K562 (cell line): ENCODE results near the gene PARD3B. TPM values are rescaled to one million over a fixed set of nuclear protein-coding genes. Genes with fewer than 3 reads are reported as not detected.

Experiments
- ATAC-seq: fragments of 200-7000 bp; cut with Tn5 transposase; 3 replicates; pipeline ENCODE4 v1.9.1; 2020; ENCODE audit warnings: moderate library complexity
- BruUV-seq: library from RNA; stranded (reverse); fragments of 400-500 nt; replicated peaks from 2 replicates; lab custom pipeline; 2021; lab: Mats Ljungman, UMichigan
- CTCF ChIA-PET: fragments of 300-600 bp; formaldehyde crosslinking; extraction: SDS; loops from one replicate; lab custom pipeline; 2021; ENCODE audit warnings: low intra/inter-chr PET ratio; lab: Yijun Ruan, JAX
- POLR2A ChIA-PET: fragments of 300-600, 350-650 bp; sonication (Branson Sonifier 250); formaldehyde crosslinking; extraction: SDS; loops from one replicate; lab custom pipeline; 2021; ENCODE audit warnings: antibody characterized with exemption, inconsistent platforms; lab: Yijun Ruan, JAX
- DNase-seq, 4 experiments: peaks; one replicate each; pipeline versions ENCODE4 v3.0.0 to v3.0.0-alpha.2; 2011 to 2018; ENCODE audit warnings: low spot score in 3 of 4, mixed read lengths in 3 of 4; ENCODE audit errors: extremely low read depth in 1 of 4
- FAIRE-seq: peaks from 2 replicates; lab custom pipeline; 2011; peaks lifted over from hg19 to GRCh38; lab: Jason Lieb, UNC
- H2AFZ ChIP-seq: 2 replicates; pipeline ENCODE4 v1.6.0; 2011; ENCODE audit warnings: low read depth, low read length, control low read depth, inconsistent platforms
- H3K27ac ChIP-seq: fragments of 200-600 bp; 3 replicates; pipeline ENCODE4 v1.8.0; 2011; ENCODE audit warnings: low read depth, mild to moderate bottlenecking, control low read depth, inconsistent platforms, low read length, moderate library complexity, mixed read lengths; ENCODE audit errors: extremely low read depth
- H3K27me3 ChIP-seq, 2 experiments: fragments of 300-600 bp in 1 of 2; 2 replicates in 1 of 2; 3 replicates in 1 of 2; pipeline versions ENCODE4 v1.6.0 to v1.8.0; 2011; ENCODE audit warnings: inconsistent platforms in 2 of 2, low read length in 2 of 2, mild to moderate bottlenecking in 1 of 2, mixed read lengths in 1 of 2, moderate library complexity in 1 of 2; ENCODE audit not compliant: control insufficient read depth in 2 of 2, insufficient read depth in 2 of 2
- H3K36me3 ChIP-seq: fragments of 300-600 bp; 3 replicates; pipeline ENCODE4 v1.8.0; 2011; ENCODE audit warnings: mild to moderate bottlenecking, low read length, inconsistent platforms; ENCODE audit not compliant: control insufficient read depth, insufficient read depth
- H3K4me1 ChIP-seq, 2 experiments: fragments of 200-600 bp in 1 of 2; replicated peaks in 1 of 2; 2 replicates in 1 of 2; 3 replicates in 1 of 2; pipeline versions ENCODE4 v1.5.1 to v1.8.0; 2011; ENCODE audit warnings: inconsistent platforms in 2 of 2, low read length in 2 of 2, mild to moderate bottlenecking in 1 of 2, mixed read lengths in 1 of 2, moderate library complexity in 1 of 2; ENCODE audit not compliant: control insufficient read depth in 2 of 2, insufficient read depth in 2 of 2
- H3K4me2 ChIP-seq: 2 replicates; pipeline ENCODE4 v1.6.1; 2011; ENCODE audit warnings: low read length, control low read depth, inconsistent platforms, mixed read lengths; ENCODE audit not compliant: insufficient read depth
- H3K4me3 ChIP-seq: fragments of 200-600 bp; sonication (generic), shearing (Covaris generic); 2 replicates; pipeline ENCODE4 v1.5.1; 2016; ENCODE audit warnings: control low read depth, inconsistent platforms
- H3K79me2 ChIP-seq: fragments of 200-600 bp; 3 replicates; pipeline ENCODE4 v1.8.0; 2011; ENCODE audit warnings: low read length, inconsistent platforms; ENCODE audit not compliant: control insufficient read depth, insufficient read depth
- H3K9ac ChIP-seq, 2 experiments: 2 replicates each; pipeline versions ENCODE4 v1.6.0 to v1.6.1; 2011; ENCODE audit warnings: low read depth in 2 of 2, low read length in 2 of 2, control low read depth in 1 of 2, inconsistent platforms in 1 of 2, mild to moderate bottlenecking in 1 of 2, mixed read lengths in 1 of 2; ENCODE audit not compliant: insufficient read depth in 1 of 2
- H3K9me1 ChIP-seq: one replicate; pipeline ENCODE4 v1.6.0; 2011; ENCODE audit warnings: inconsistent platforms, mild to moderate bottlenecking, low read length, moderate library complexity; ENCODE audit not compliant: control insufficient read depth, insufficient read depth
- H3K9me3 ChIP-seq: replicated peaks from 2 replicates; pipeline ENCODE4 v1.5.1; 2011; ENCODE audit warnings: low read depth, low read length, inconsistent platforms; ENCODE audit not compliant: control insufficient read depth, insufficient read depth
- H4K20me1 ChIP-seq: replicated peaks from 2 replicates; pipeline ENCODE4 v1.6.1; 2011; ENCODE audit warnings: low read length, inconsistent platforms, mixed read lengths; ENCODE audit not compliant: control insufficient read depth, insufficient read depth
- EWSR1 ChIP-seq: fragments of 450-650 bp; IDR thresholded peaks from 2 replicates; pipeline ENCODE4 v1.6.1; 2018; ENCODE audit warnings: borderline replicate concordance, mild to moderate bottlenecking, low read depth, moderate library complexity; ENCODE audit not compliant: partially characterized antibody
- MEF2A ChIP-seq: IDR thresholded peaks from 2 replicates; pipeline ENCODE4 v1.6.1; 2011; ENCODE audit warnings: low read depth, mild to moderate bottlenecking, low read length, moderate library complexity; ENCODE audit not compliant: control insufficient read depth
- MEIS2 ChIP-seq: fragments of 450-650 bp; IDR thresholded peaks from 2 replicates; pipeline ENCODE4 v1.6.1; 2014; ENCODE audit warnings: mild to moderate bottlenecking; ENCODE audit not compliant: partially characterized antibody
- NR1H2 ChIP-seq: sonication (generic); formaldehyde crosslinking; IDR thresholded peaks from 2 replicates; pipeline ENCODE4 v1.4.0; 2020; ENCODE audit warnings: mild to moderate bottlenecking, missing genetic modification reagents
- SPI1 ChIP-seq: IDR thresholded peaks from 2 replicates; pipeline ENCODE4 v1.6.1; 2011; ENCODE audit warnings: low read depth, low read length, control low read depth, borderline replicate concordance
- TAL1 ChIP-seq: fragments of 450-650 bp; IDR thresholded peaks from 2 replicates; pipeline ENCODE4 v1.6.1; 2016; ENCODE audit warnings: mild to moderate bottlenecking
- WGBS: fragments of 100-300 bp; shearing (Covaris generic); methylation state at CpG from one replicate; pipeline ENCODE4 v1.1.6; 2016; ENCODE audit warnings: low coverage, mixed read lengths; ENCODE audit not compliant: insufficient coverage; ENCODE audit errors: missing lambda C conversion rate; 5-methylcytosine and 5-hydroxymethylcytosine counted together
- in situ Hi-C: fragments of 300-500 bp; cut with MboI; formaldehyde crosslinking; loops from 4 replicates; pipeline ENCODE4 v1.15.0; 2018; ENCODE audit warnings: inconsistent platforms, mixed read lengths
- intact Hi-C: fragments of 100-400 bp; cut with micrococcal nuclease; formaldehyde crosslinking; loops from 2 replicates; pipeline ENCODE4 v1.14.2; 2022
- polyA plus RNA-seq, 8 experiments: library from polyadenylated mRNA; depleted of rRNA in 4 of 8; stranded (reverse) in 5 of 8; unstranded in 3 of 8; fragments of >200 nt; fragmentation: Nextera tagmentation in 2 of 8; fragmentation: Illumina TruSeq in 1 of 8; extraction: Ambion mirVana in 2 of 8; extraction: Trizol in 1 of 8; gene quantifications; 2 replicates each; pipeline versions ENCODE4 v1.2.1 to v1.2.3, GENCODE V29; 2011 to 2014; ENCODE audit warnings: inconsistent platforms in 1 of 8, missing spikeins in 1 of 8
- total RNA-seq, 7 experiments: library from RNA; depleted of rRNA in 6 of 7; stranded (reverse); fragments of >200 nt in 6 of 7; fragmentation: Illumina TruSeq in 2 of 7; extraction: Trizol in 2 of 7; gene quantifications; 2 replicates each; pipeline versions ENCODE4 v1.2.1 to v1.2.3, GENCODE V29; 2011 to 2021; ENCODE audit warnings: low replicate concordance in 1 of 7
- TF ChIP-seq, protein P1 (sequence below), 2 experiments: IDR thresholded peaks in 1 of 2; conservative IDR thresholded peaks in 1 of 2; 2 replicates each; pipeline ENCODE4 v1.6.1; 2016; ENCODE audit warnings: low read depth in 2 of 2, mild to moderate bottlenecking in 1 of 2, missing compliant biosample characterization in 1 of 2, missing genetic modification characterization in 1 of 2, moderate library complexity in 1 of 2
- TF ChIP-seq, protein P2 (sequence below): fragments of 250-450 bp; sonication (Bioruptor Pico); IDR thresholded peaks from 2 replicates; pipeline ENCODE4 v1.5.0; 2021; ENCODE audit warnings: mild to moderate bottlenecking, borderline replicate concordance
- TF ChIP-seq, protein P3 (sequence below): fragments of 450-650 bp; IDR thresholded peaks from 2 replicates; pipeline ENCODE4 v1.6.1; 2016

Gene PARD3B
- total and polyA plus RNA-seq, 9 of the 15 experiments (the other 6 are each of a cell fraction or from before 2014, with no cell fraction given), result 0.15 to 3.0 (median 1.1) TPM

DNA sequence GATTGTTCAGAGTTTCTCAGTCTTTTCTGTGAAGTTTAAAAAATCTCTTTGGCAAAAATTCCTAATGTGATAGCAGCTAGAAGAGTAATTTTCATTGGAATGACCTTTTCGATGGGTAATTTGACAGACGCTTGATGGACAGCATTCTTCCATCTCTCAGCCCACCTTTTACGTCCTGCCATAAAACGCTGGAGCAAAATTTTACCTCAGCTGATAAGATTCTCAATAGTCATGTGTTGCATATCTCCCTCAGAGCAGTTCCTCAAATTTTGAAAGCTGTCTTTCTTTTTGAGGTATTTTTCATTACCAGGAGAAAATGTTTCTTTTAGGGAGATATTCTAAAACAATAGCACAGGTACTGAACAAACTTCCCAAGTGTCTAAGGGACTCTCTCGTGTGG, 441.4 kb downstream of the PARD3B start:
- ChIA-PET POLR2A (no interaction called here), CTCF (no interaction called here)
- H2AFZ ChIP-seq, result no peak overlapping the region
- 2% methylated on average over 3 of the region's 5 CpGs for WGBS
- ATAC-seq, result no peak
- H3K79me2 ChIP-seq, result no peaks in the 10 kb centered on the region
- intact Hi-C loops (loop anchor here (10.0 kb wide), 1 partner anchor 72 kb away; no protein-coding TSS in a partner anchor), in situ Hi-C loops (no loop called here)
- no peaks in the 10 kb centered on the region for H3K9me1 ChIP-seq
- H3K4me1 ChIP-seq, result peaks cover 0 to 11% of the 10 kb centered on the region in 2 experiments; a peak in 3 of 5 replicates
- DNase-seq, result peak in 2 of 4 experiments; percentile 6 to 20
- no TSS peak for BruUV-seq
- no peaks in the 10 kb centered on the region for H4K20me1 ChIP-seq
- H3K36me3 ChIP-seq, result no peaks in the 10 kb centered on the region
- no peaks in the 10 kb centered on the region for H3K9me3 ChIP-seq
- no peak for FAIRE-seq
- no peaks in the 10 kb centered on the region for H3K27me3 ChIP-seq
- H3K4me3 ChIP-seq, result no peak overlapping the region
- no peak overlapping the region for H3K4me2 ChIP-seq
- H3K27ac ChIP-seq, result no peak overlapping the region
- no peak overlapping the region for H3K9ac ChIP-seq
- TF ChIP-seq, protein P1, sequence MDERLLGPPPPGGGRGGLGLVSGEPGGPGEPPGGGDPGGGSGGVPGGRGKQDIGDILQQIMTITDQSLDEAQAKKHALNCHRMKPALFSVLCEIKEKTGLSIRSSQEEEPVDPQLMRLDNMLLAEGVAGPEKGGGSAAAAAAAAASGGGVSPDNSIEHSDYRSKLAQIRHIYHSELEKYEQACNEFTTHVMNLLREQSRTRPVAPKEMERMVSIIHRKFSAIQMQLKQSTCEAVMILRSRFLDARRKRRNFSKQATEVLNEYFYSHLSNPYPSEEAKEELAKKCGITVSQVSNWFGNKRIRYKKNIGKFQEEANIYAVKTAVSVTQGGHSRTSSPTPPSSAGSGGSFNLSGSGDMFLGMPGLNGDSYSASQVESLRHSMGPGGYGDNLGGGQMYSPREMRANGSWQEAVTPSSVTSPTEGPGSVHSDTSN (CRISPR knock-in tag; IDR thresholded peaks at IDR 0.05; ENCODE audit: low read depth), result no peak
- TF ChIP-seq, protein P1 (tag; conservative IDR thresholded peaks at IDR 0.05; ENCODE audit: low read depth), result 0 out of 2 replicates have a peak, but pooled peaks have one; percentile 30
- no peak for TF ChIP-seq TAL1
- TF ChIP-seq MEF2A, result no peak
- TF ChIP-seq EWSR1, result no peak
- TF ChIP-seq NR1H2, result no peak
- TF ChIP-seq SPI1, result peak; percentile 76; the same call in 1 of the 2 replicates
- TF ChIP-seq, protein P2, sequence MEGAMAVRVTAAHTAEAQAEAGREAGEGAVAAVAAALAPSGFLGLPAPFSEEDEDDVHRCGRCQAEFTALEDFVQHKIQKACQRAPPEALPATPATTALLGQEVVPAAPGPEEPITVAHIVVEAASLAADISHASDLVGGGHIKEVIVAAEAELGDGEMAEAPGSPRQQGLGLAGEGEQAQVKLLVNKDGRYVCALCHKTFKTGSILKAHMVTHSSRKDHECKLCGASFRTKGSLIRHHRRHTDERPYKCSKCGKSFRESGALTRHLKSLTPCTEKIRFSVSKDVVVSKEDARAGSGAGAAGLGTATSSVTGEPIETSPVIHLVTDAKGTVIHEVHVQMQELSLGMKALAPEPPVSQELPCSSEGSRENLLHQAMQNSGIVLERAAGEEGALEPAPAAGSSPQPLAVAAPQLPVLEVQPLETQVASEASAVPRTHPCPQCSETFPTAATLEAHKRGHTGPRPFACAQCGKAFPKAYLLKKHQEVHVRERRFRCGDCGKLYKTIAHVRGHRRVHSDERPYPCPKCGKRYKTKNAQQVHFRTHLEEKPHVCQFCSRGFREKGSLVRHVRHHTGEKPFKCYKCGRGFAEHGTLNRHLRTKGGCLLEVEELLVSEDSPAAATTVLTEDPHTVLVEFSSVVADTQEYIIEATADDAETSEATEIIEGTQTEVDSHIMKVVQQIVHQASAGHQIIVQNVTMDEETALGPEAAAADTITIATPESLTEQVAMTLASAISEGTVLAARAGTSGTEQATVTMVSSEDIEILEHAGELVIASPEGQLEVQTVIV (CRISPR knock-in tag), result peak; percentile 82; the same call in 1 of the 2 replicates
- TF ChIP-seq, protein P3, sequence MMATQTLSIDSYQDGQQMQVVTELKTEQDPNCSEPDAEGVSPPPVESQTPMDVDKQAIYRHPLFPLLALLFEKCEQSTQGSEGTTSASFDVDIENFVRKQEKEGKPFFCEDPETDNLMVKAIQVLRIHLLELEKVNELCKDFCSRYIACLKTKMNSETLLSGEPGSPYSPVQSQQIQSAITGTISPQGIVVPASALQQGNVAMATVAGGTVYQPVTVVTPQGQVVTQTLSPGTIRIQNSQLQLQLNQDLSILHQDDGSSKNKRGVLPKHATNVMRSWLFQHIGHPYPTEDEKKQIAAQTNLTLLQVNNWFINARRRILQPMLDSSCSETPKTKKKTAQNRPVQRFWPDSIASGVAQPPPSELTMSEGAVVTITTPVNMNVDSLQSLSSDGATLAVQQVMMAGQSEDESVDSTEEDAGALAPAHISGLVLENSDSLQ, result peak; percentile 64
- peak; percentile 29 for TF ChIP-seq MEIS2
